WI38 (cell line): Measurements from ENCODE around the gene PRKCI.
"Not testable (repeated sequence)": the region's sequence is repeated elsewhere in the genome, so short reads cannot be mapped to it uniquely, and the experiment has no call there.

ENCODE experiments used
- H3K4me3 ChIP-seq: 2 replicates; pipeline ENCODE4 v1.5.1; 2011; ENCODE audit warnings: low read depth, mild to moderate bottlenecking, control low read depth, low read length
- TF ChIP-seq, protein P1 (sequence below): IDR thresholded peaks from 2 replicates; pipeline ENCODE4 v1.5.1; 2012; ENCODE audit warnings: low read depth, mild to moderate bottlenecking, control low read depth, low read length

Gene PRKCI

GRCh38 chr3:170221924-170222646 lies at the start of gene PRKCI:
PRKCI (plus strand) TSS chr3:170222424; CDS start chr3:170222670, 246 bp downstream.
- peak within 1 kb of the TSS; percentile 89 for H3K4me3 ChIP-seq
- TF ChIP-seq, protein P1, sequence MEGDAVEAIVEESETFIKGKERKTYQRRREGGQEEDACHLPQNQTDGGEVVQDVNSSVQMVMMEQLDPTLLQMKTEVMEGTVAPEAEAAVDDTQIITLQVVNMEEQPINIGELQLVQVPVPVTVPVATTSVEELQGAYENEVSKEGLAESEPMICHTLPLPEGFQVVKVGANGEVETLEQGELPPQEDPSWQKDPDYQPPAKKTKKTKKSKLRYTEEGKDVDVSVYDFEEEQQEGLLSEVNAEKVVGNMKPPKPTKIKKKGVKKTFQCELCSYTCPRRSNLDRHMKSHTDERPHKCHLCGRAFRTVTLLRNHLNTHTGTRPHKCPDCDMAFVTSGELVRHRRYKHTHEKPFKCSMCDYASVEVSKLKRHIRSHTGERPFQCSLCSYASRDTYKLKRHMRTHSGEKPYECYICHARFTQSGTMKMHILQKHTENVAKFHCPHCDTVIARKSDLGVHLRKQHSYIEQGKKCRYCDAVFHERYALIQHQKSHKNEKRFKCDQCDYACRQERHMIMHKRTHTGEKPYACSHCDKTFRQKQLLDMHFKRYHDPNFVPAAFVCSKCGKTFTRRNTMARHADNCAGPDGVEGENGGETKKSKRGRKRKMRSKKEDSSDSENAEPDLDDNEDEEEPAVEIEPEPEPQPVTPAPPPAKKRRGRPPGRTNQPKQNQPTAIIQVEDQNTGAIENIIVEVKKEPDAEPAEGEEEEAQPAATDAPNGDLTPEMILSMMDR, result no peak

- TF ChIP-seq, protein P1, result no peak
- H3K4me3 ChIP-seq, result no peak overlapping the region
Observed at GRCh38 chr3:170178651-170179050, 43.6 kb upstream of the PRKCI start.

DNA sequence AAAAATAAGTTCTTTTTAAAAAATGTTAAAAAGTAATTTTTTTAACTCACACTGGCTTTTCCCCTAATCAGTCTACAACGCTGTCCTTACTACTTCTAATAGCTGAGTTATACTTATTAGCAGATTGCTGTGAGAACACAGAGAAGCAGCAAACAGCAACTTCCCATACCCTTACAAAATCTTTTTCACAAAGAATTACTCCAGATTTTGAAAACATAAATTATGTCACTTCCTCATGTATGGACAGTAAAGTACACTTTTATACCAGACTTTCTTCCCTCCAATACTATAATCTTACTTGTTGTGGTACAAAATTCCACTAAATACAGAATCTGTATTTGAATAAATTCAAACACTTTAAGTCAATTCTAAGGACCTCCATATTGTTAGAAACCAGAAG lies 42.8 kb upstream of the PRKCI start:
- TF ChIP-seq, protein P1, result no peak
- peak overlapping the region; percentile 99 for H3K4me3 ChIP-seq

DNA sequence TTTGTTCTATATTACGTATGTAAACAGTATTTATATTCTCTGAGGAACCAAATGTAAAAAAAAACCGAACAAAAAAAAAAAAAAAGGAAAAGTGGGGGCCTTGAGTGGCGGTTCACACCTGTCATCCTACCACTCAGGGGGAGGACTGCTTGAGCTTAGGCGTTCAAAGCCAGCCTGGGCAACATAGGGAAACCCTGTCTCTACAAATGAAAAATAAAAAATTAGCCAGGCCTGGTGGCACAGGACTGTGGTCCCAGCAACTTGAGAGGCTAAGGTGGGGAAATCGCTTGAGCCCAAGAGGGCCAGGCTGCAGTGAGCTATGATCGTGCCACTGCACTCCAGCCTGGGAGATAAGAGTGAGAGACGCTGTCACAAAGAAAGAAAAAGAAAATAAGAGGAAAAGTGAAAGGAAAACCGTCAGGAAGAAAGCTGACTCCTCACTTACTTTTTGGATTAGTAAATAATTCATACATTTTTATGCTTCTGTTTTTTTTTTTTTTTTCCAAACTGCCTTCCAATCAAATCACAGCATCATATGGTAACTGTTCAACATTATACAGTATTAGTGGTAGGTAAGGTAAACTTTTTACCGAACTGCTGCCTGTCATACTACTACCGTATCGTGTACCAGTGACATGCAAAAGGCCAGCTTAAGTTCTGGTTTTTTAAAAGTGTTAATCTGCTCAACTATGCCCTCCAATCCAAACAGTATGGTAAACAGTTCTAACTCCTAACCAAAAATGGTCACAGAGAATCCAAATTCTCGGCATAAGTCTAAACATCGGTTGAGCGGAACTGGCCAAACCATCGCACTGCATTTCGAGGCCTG lies 41.9 kb upstream of the PRKCI start:
- TF ChIP-seq, protein P1, result no peak
- H3K4me3 ChIP-seq, result peak overlapping the region; percentile 99

GRCh38 chr3:170180908-170181885 lies 41.0 kb upstream of the PRKCI start, which contains the start of gene PHC3:
PHC3 (minus strand) TSS chr3:170181733; CDS start chr3:170181715, 18 bp downstream.
- peak within 1 kb of the TSS; percentile 99 for H3K4me3 ChIP-seq
- TF ChIP-seq, protein P1, result no peak

GRCh38 chr3:170189398-170190256 lies 32.6 kb upstream of the PRKCI start:
- H3K4me3 ChIP-seq, result no peak overlapping the region
- TF ChIP-seq, protein P1, result no peak

GRCh38 chr3:170195759-170196158 lies 26.5 kb upstream of the PRKCI start:
- not testable (repeated sequence) for H3K4me3 ChIP-seq
